Measurements from ENCODE around the gene PIEZO2. TPM values are rescaled to one million over a fixed set of nuclear protein-coding genes. Genes with fewer than 3 reads are reported as not detected.
"Not testable (repeated sequence)": the region's sequence is repeated elsewhere in the genome, so short reads cannot be mapped to it uniquely, and the experiment has no call there.

Gene PIEZO2
- total RNA-seq, 4 donors from 2014 or later, result 2.4 to 5.2 (median 3.3) TPM

- TF ChIP-seq POLR2AphosphoS5 (IDR thresholded peaks at IDR 0.05) (no peak), POLR2A (IDR thresholded peaks at IDR 0.05; ENCODE audit: low read depth) (no peak), CTCF (IDR thresholded peaks at IDR 0.05) (no peak), EP300 (IDR thresholded peaks at IDR 0.05) (no peak)
- WGBS, result 64% methylated on average over 6 of the region's 6 CpGs
- Histone ChIP-seq H3K27me3 (peaks cover 0 to 3% (median 0%) of the 10 kb centered on the region in 4 donors), H3K36me3 (no peaks in the 10 kb centered on the region), H3K4me1 (peaks cover 0 to 8% (median 4%) of the 10 kb centered on the region in 4 donors), H3K9me3 (no peaks in the 10 kb centered on the region), H3K4me3 (no peak overlapping the region), H3K27ac (replicated peaks in 1 of 4) (no peak overlapping the region)
- no peak for DNase-seq (ENCODE audit: extremely low spot score)
- intact Hi-C loops (cut with DNase I), result no loop called here
These were observed 211.4 kb downstream of the PIEZO2 start for GRCh38 chr18:10937743-10938640.

- 57% methylated on average over 9 of the region's 9 CpGs for WGBS
- Histone ChIP-seq H3K4me1 (peaks cover 0 to 8% (median 4%) of the 10 kb centered on the region in 4 donors), H3K27ac (replicated peaks in 1 of 4) (no peak overlapping the region), H3K36me3 (no peaks in the 10 kb centered on the region), H3K9me3 (no peaks in the 10 kb centered on the region), H3K4me3 (no peak overlapping the region), H3K27me3 (peaks cover 0 to 3% (median 0%) of the 10 kb centered on the region in 4 donors)
- no peak for TF ChIP-seq CTCF (IDR thresholded peaks at IDR 0.05)
- no peak for TF ChIP-seq POLR2A (IDR thresholded peaks at IDR 0.05; ENCODE audit: low read depth)
- no peak for TF ChIP-seq POLR2AphosphoS5 (IDR thresholded peaks at IDR 0.05)
- no peak for TF ChIP-seq EP300 (IDR thresholded peaks at IDR 0.05)
- no peak for DNase-seq (ENCODE audit: extremely low spot score)
- intact Hi-C loops (cut with DNase I), result no loop called here
These were observed 213.0 kb downstream of the PIEZO2 start for GRCh38 chr18:10936176-10937053.

DNA sequence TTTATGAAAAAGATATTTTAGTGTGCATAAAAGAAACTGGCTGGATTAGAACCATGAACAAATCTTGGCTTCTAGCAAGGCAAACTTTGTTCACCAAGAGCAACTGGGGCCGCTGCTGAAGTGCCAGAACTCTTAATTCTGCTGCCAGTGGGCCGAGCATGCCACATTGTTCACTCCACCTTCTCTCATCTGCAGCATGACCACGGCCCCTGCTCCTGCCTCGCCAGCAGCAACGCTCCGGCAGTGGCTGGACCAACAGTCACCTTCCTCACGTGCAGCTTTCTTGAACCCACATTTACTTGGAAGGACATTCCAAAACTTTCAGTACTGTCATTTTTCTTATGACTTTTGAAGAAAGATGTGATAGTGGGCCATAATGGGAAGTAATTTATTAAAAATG, 213.8 kb downstream of the PIEZO2 start:
- Histone ChIP-seq H3K27ac (replicated peaks in 1 of 4) (no peak overlapping the region), H3K9me3 (no peaks in the 10 kb centered on the region)
- WGBS, result 89% methylated on average over 7 of the region's 7 CpGs

DNA sequence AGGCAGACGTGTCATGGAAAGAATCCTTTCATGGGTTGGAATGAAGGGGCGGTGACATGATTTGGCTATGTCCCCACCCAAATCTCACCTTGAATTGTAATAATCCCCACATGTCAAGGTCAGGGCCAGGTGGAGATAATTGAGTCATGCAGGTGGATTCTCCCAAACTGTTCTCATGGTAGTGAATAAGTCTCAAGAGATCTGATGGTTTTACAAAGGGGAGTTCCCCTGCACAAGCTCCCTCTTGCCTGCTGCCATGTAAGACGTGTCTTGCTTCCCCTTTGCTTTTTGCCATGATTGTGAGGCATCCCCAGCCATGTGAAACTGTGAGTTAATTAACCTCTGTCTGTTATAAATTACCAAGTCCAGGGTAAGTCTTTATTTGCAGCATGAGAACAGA, 215.7 kb downstream of the PIEZO2 start:
- H3K9me3 ChIP-seq; H3K36me3 ChIP-seq; DNase-seq (ENCODE audit: extremely low spot score); intact Hi-C loops (cut with DNase I); H3K27ac ChIP-seq (replicated peaks in 1 of 4); H3K4me3 ChIP-seq; H3K27me3 ChIP-seq: not testable (repeated sequence)
- H3K4me1 ChIP-seq, result peaks cover 0 to 12% (median 6%) of the 10 kb centered on the region in 4 donors
- WGBS, result 100% methylated on average over 3 of the region's 3 CpGs

More for the DNA sequence above, 213.8 kb downstream of the PIEZO2 start:
- no peak for TF ChIP-seq POLR2A (IDR thresholded peaks at IDR 0.05; ENCODE audit: low read depth)
- no peak for TF ChIP-seq POLR2AphosphoS5 (IDR thresholded peaks at IDR 0.05)
- TF ChIP-seq CTCF (IDR thresholded peaks at IDR 0.05), result no peak
- TF ChIP-seq EP300 (IDR thresholded peaks at IDR 0.05), result no peak
- Histone ChIP-seq H3K4me1 (peaks cover 0 to 8% (median 4%) of the 10 kb centered on the region in 4 donors), H3K27me3 (peaks cover 0 to 3% (median 0%) of the 10 kb centered on the region in 4 donors), H3K36me3 (no peaks in the 10 kb centered on the region), H3K4me3 (no peak overlapping the region)
- intact Hi-C loops (cut with DNase I), result no loop called here
- no peak for DNase-seq (ENCODE audit: extremely low spot score)

DNA sequence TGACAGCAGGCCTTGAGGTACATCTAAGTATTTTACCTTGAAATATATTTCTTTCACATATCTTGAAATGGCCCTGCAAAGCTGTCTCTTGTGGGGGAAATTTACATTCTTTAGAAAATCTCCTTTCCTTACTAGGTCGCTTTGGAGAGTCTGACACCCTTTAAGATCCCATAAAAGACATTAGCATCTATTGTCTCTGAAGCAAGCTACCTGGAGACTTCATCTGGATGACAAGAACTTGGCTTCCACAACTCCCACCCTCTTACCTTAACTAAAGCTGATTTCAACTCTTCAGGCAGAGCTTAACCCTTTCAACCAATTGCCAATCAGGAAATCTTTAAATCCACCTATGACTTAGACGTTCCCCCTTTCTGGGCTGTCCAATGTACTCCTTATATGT, 219.3 kb downstream of the PIEZO2 start:
- peaks cover 0 to 9% (median 0%) of the 10 kb centered on the region in 4 donors for H3K27me3 ChIP-seq
- no peak overlapping the region for H3K27ac ChIP-seq (replicated peaks in 1 of 4)
- intact Hi-C loops (cut with DNase I), result no loop called here
- H3K9me3 ChIP-seq, result no peaks in the 10 kb centered on the region
- peaks cover 0 to 28% (median 7%) of the 10 kb centered on the region in 4 donors for H3K4me1 ChIP-seq
- WGBS, result 84% methylated on average over 1 of the region's 2 CpGs
- no peak overlapping the region for H3K4me3 ChIP-seq
- no peaks in the 10 kb centered on the region for H3K36me3 ChIP-seq
- DNase-seq (ENCODE audit: extremely low spot score), result no peak
- TF ChIP-seq POLR2AphosphoS5 (IDR thresholded peaks at IDR 0.05) (no peak), EP300 (IDR thresholded peaks at IDR 0.05) (no peak), CTCF (IDR thresholded peaks at IDR 0.05) (no peak), POLR2A (IDR thresholded peaks at IDR 0.05; ENCODE audit: low read depth) (no peak)
